Ovary (tissue), 3 donors: Measurements from ENCODE around the gene TBC1D7.

Experiments used
- EP300 ChIP-seq: sonication (generic); formaldehyde crosslinking; IDR thresholded peaks from one replicate; pipeline ENCODE4 v1.6.1; 2017; ENCODE audit warnings: antibody characterized with exemption
- POLR2A ChIP-seq: fragments of 450-650 bp; IDR thresholded peaks from one replicate; pipeline ENCODE4 v1.6.1; 2017; ENCODE audit warnings: antibody characterized with exemption, mild to moderate bottlenecking, moderate library complexity
- TF ChIP-seq, protein P1 (sequence below), 3 donors: fragments of 450-650 bp in 2 of 3; fragments of 200-600 bp in 1 of 3; IDR thresholded peaks; one replicate each; pipeline versions ENCODE4 v1.5.1 to v1.8.0; 2016 to 2022; ENCODE audit warnings: antibody characterized with exemption in 3 of 3, mild to moderate bottlenecking in 1 of 3
- donor health status: DM: no; HTN: no; CAD: no.

- TF ChIP-seq, protein P1, sequence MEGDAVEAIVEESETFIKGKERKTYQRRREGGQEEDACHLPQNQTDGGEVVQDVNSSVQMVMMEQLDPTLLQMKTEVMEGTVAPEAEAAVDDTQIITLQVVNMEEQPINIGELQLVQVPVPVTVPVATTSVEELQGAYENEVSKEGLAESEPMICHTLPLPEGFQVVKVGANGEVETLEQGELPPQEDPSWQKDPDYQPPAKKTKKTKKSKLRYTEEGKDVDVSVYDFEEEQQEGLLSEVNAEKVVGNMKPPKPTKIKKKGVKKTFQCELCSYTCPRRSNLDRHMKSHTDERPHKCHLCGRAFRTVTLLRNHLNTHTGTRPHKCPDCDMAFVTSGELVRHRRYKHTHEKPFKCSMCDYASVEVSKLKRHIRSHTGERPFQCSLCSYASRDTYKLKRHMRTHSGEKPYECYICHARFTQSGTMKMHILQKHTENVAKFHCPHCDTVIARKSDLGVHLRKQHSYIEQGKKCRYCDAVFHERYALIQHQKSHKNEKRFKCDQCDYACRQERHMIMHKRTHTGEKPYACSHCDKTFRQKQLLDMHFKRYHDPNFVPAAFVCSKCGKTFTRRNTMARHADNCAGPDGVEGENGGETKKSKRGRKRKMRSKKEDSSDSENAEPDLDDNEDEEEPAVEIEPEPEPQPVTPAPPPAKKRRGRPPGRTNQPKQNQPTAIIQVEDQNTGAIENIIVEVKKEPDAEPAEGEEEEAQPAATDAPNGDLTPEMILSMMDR (IDR thresholded peaks at IDR 0.05) = no peak
- TF ChIP-seq POLR2A (no peak), EP300 (no peak)
These were observed 39.4 kb downstream of the TBC1D7 start for GRCh38 chr6:13288969-13289391.
